Sigmoid colon (tissue), 4 donors: ENCODE data around the gene ASMTL.

Experiments used
- CTCF ChIP-seq, 4 experiments: fragments of 450-650 bp in 3 of 4; fragments of 200-600 bp in 1 of 4; IDR thresholded peaks; one replicate each; pipeline ENCODE4 v1.5.1; 2016 to 2019; ENCODE audit warnings: antibody characterized with exemption in 4 of 4, mild to moderate bottlenecking in 3 of 4, moderate library complexity in 2 of 4
- EP300 ChIP-seq, 4 donors: sonication (generic); formaldehyde crosslinking; IDR thresholded peaks; one replicate each; pipeline ENCODE4 v1.6.1; 2017; ENCODE audit warnings: antibody characterized with exemption in 4 of 4
- POLR2A ChIP-seq, 2 donors: fragments of 450-650 bp; IDR thresholded peaks; one replicate each; pipeline ENCODE4 v1.6.1; 2016; ENCODE audit warnings: antibody characterized with exemption in 2 of 2, mild to moderate bottlenecking in 2 of 2, moderate library complexity in 2 of 2
- POLR2AphosphoS5 ChIP-seq, 4 donors: sonication (generic); formaldehyde crosslinking; IDR thresholded peaks; one replicate each; pipeline ENCODE4 v1.6.1; 2017; ENCODE audit warnings: antibody characterized with exemption in 4 of 4

- TF ChIP-seq POLR2A (IDR thresholded peaks at IDR 0.05) (no peak), CTCF (IDR thresholded peaks at IDR 0.05) (no peak), EP300 (IDR thresholded peaks at IDR 0.05) (no peak), POLR2AphosphoS5 (IDR thresholded peaks at IDR 0.05) (no peak)
Observed at GRCh38 chrX:1418901-1419544, 33.7 kb downstream of the ASMTL start.
